SU-DHL-6 (cell line): Measurements from ENCODE around the gene PPP2R5C.

ENCODE experiments used
- H2AFZ ChIP-seq: fragments of 200-600 bp; sonication (generic); 2 replicates; pipeline ENCODE4 v1.6.1; 2014; ENCODE audit warnings: low read depth, mild to moderate bottlenecking, moderate library complexity, mixed read lengths, antibody characterized with exemption, low read length; ENCODE audit not compliant: severe bottlenecking
- H3F3A ChIP-seq: fragments of 200-600 bp; shearing (Covaris generic); 2 replicates; pipeline ENCODE4 v1.6.0; 2016; ENCODE audit warnings: antibody characterized with exemption, mild to moderate bottlenecking; ENCODE audit not compliant: insufficient read depth
- H3K27ac ChIP-seq: fragments of 200-600 bp; sonication (generic); 2 replicates; pipeline ENCODE4 v1.5.1; 2016; ENCODE audit warnings: low read depth, mild to moderate bottlenecking, low read length, moderate library complexity, mixed read lengths
- H3K27me3 ChIP-seq: fragments of 200-600 bp; sonication (generic), shearing (Covaris generic); 2 replicates; pipeline ENCODE4 v1.6.0; 2014; ENCODE audit warnings: mild to moderate bottlenecking, low read length
- H3K36me3 ChIP-seq: fragments of 200-600 bp; sonication (generic); 2 replicates; pipeline ENCODE4 v1.6.1; 2014; ENCODE audit warnings: mild to moderate bottlenecking, low read length, mixed read lengths
- H3K4me2 ChIP-seq: fragments of 300-600, 200-600 bp; shearing (Covaris generic), sonication (generic); 2 replicates; pipeline ENCODE4 v1.6.0; 2014; ENCODE audit warnings: low read length, low read depth, mild to moderate bottlenecking; ENCODE audit not compliant: poor library complexity, severe bottlenecking
- H3K4me3 ChIP-seq: fragments of 200-600 bp; sonication (generic); 2 replicates; pipeline ENCODE4 v1.5.1; 2014; ENCODE audit warnings: antibody characterized with exemption, low read length, mild to moderate bottlenecking, mixed read lengths; ENCODE audit not compliant: insufficient read depth, poor library complexity, severe bottlenecking
- H3K79me2 ChIP-seq: fragments of 200-600 bp; sonication (generic); 2 replicates; pipeline ENCODE4 v1.6.1; 2014; ENCODE audit warnings: mild to moderate bottlenecking, low read length, moderate library complexity; ENCODE audit not compliant: insufficient read depth
- H3K9ac ChIP-seq: fragments of 200-600 bp; sonication (generic); 2 replicates; pipeline ENCODE4 v1.7.0; 2014; ENCODE audit warnings: mild to moderate bottlenecking, low read length
- H3K9me2 ChIP-seq: fragments of 200-600 bp; sonication (generic); replicated peaks from 2 replicates; pipeline ENCODE4 v1.6.1; 2014; ENCODE audit warnings: low read length; ENCODE audit not compliant: insufficient read depth
- H3K9me3 ChIP-seq: fragments of 200-600 bp; sonication (generic); 2 replicates; pipeline ENCODE4 v1.6.1; 2014; ENCODE audit warnings: low read length, mixed read lengths; ENCODE audit not compliant: insufficient read depth
- H4K20me1 ChIP-seq: fragments of 200-600 bp; sonication (generic); 2 replicates; pipeline ENCODE4 v1.6.1; 2014; ENCODE audit warnings: low read depth, mild to moderate bottlenecking, antibody characterized with exemption, low read length, moderate library complexity, mixed read lengths
- EZH2phosphoT487 ChIP-seq: fragments of 200-600 bp; sonication (generic), shearing (Covaris generic); conservative IDR thresholded peaks from 2 replicates; pipeline ENCODE4 v1.6.1; 2018; ENCODE audit warnings: mild to moderate bottlenecking, antibody characterized with exemption, low read length, moderate library complexity, mixed read lengths
- TF ChIP-seq, protein P1 (sequence below): fragments of 200-600 bp; sonication (generic); IDR thresholded peaks from one replicate; pipeline ENCODE4 v1.5.1; 2017; ENCODE audit warnings: antibody characterized with exemption, mild to moderate bottlenecking, low read length, moderate library complexity; ENCODE audit not compliant: insufficient read depth, poor library complexity, severe bottlenecking

The PPP2R5C gene

DNA sequence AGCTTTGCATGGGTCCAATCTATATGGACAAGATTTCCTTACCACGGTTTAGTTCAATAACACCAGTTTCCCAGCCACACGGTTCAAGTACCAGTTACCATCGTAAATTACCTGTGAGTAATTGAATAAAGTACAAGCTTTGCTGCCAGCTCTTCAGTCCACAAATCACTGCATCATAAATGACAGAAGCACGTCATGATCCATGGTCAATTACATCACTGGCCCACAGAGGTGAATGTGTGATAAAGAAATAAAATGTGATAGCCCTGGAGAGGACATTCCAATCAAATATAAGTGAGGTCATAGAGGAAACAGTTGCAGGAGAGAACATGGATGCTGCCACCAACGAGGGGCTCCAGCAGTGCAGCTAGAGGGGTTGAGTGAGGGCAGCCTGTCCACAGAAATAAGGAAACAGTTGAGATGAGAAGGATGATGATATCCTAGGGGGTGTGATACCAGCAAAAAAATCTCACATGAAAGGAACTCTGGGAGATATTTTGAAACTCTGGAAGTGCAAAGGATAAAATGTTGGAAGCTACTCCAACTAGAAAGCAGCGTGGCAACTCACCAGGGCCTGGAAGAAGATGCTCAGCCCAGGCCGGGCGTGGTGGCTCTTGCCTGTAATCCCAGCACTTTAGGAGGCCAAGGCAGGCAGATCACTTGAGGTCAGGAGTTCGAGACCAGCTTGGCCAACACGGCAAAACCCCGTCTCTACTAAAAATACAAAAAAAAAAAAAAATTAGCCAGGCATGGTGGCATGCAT lies 197.1 kb downstream of the PPP2R5C start:
- H3K27me3 ChIP-seq, result no peaks in the 10 kb centered on the region
- no peak overlapping the region for H2AFZ ChIP-seq
- H3F3A ChIP-seq, result no peaks in the 10 kb centered on the region
- no peaks in the 10 kb centered on the region for H3K36me3 ChIP-seq
- no peaks in the 10 kb centered on the region for H3K9me3 ChIP-seq
- H3K9me2 ChIP-seq, result no peaks in the 10 kb centered on the region
- TF ChIP-seq, protein P1, sequence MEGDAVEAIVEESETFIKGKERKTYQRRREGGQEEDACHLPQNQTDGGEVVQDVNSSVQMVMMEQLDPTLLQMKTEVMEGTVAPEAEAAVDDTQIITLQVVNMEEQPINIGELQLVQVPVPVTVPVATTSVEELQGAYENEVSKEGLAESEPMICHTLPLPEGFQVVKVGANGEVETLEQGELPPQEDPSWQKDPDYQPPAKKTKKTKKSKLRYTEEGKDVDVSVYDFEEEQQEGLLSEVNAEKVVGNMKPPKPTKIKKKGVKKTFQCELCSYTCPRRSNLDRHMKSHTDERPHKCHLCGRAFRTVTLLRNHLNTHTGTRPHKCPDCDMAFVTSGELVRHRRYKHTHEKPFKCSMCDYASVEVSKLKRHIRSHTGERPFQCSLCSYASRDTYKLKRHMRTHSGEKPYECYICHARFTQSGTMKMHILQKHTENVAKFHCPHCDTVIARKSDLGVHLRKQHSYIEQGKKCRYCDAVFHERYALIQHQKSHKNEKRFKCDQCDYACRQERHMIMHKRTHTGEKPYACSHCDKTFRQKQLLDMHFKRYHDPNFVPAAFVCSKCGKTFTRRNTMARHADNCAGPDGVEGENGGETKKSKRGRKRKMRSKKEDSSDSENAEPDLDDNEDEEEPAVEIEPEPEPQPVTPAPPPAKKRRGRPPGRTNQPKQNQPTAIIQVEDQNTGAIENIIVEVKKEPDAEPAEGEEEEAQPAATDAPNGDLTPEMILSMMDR, result no peak
- TF ChIP-seq EZH2phosphoT487, result no peak
- no peaks in the 10 kb centered on the region for H4K20me1 ChIP-seq
- H3K4me2 ChIP-seq, result no peak overlapping the region
- no peak overlapping the region for H3K9ac ChIP-seq
- no peak overlapping the region for H3K27ac ChIP-seq
- no peak overlapping the region for H3K4me3 ChIP-seq
- no peaks in the 10 kb centered on the region for H3K79me2 ChIP-seq

DNA sequence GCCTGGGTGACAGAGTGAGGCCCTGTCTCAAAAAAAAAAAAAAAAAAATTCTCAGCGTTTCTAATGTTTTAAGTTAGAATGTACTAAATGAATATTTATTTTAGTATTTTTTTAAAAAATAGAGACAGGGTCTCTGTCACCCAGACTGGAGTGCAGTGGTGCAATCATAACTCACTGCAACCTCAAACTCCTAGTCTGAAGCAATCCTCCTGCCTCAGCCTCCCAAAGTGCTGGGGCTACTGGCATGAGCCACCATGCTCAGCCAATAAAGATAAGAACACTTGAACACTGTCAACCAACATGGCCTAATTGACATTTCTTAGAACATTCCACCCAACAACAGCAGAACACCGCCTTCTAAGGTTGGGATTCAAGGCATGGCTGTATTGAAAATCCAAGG lies 197.8 kb downstream of the PPP2R5C start:
- Histone ChIP-seq H3F3A (no peaks in the 10 kb centered on the region), H3K79me2 (no peaks in the 10 kb centered on the region)
- TF ChIP-seq EZH2phosphoT487, result no peak
- TF ChIP-seq, protein P1, result no peak

DNA sequence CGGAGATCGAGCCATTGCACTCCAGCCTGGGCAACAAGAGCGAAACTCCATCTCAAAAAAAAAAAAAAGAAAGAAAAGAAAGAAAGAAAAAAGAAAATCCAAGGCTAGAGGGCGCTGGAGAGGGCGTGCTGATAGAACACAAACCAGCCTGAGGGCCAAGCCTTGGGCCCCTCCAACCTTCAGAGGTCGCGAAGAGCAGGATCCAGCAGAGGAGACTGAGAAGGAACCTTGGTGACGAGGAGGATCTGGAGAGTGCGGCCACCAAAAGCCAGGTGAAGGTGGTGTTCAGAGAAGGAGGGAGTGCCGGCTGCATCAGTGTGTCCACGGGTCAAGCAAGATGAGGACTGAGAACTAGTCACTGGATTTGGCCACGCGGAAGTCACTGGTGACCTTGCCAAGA lies 198.7 kb downstream of the PPP2R5C start:
- Histone ChIP-seq H3K9me3 (no peaks in the 10 kb centered on the region), H3K4me2 (no peak overlapping the region), H3K27ac (no peak overlapping the region), H3K9me2 (no peaks in the 10 kb centered on the region), H3K79me2 (peaks cover 1% of the 10 kb centered on the region; the same call in 1 of the 2 replicates), H3F3A (no peaks in the 10 kb centered on the region), H2AFZ (no peak overlapping the region), H3K4me3 (no peak overlapping the region), H4K20me1 (no peaks in the 10 kb centered on the region), H3K9ac (no peak overlapping the region), H3K27me3 (no peaks in the 10 kb centered on the region), H3K36me3 (no peaks in the 10 kb centered on the region)
- TF ChIP-seq, protein P1, result no peak
- TF ChIP-seq EZH2phosphoT487, result no peak

More for the DNA sequence above, 197.8 kb downstream of the PPP2R5C start:
- Histone ChIP-seq H3K9ac (no peak overlapping the region), H3K4me2 (no peak overlapping the region), H3K9me3 (no peaks in the 10 kb centered on the region), H4K20me1 (no peaks in the 10 kb centered on the region), H3K27me3 (no peaks in the 10 kb centered on the region), H3K9me2 (no peaks in the 10 kb centered on the region), H3K4me3 (no peak overlapping the region), H3K36me3 (no peaks in the 10 kb centered on the region), H3K27ac (no peak overlapping the region), H2AFZ (no peak overlapping the region)
